ENCODE results near the gene FAT1.
"Not testable (repeated sequence)": the region's sequence is repeated elsewhere in the genome, so short reads cannot be mapped to it uniquely, and the experiment has no call there.

Gene FAT1

GRCh38 chr4:186659935-186660334 lies 63.7 kb downstream of the FAT1 start:
- TF ChIP-seq POLR2A (IDR thresholded peaks at IDR 0.05; ENCODE audit: low read depth, low read length): no peak
- DNase-seq (ENCODE audit: insufficient read length) (no peak), FAIRE-seq (no peak)

- DNase-seq (ENCODE audit: insufficient read length); FAIRE-seq: not testable (repeated sequence)
Observed at GRCh38 chr4:186659456-186659855, 64.2 kb downstream of the FAT1 start.

GRCh38 chr4:186658657-186659056 lies 65.0 kb downstream of the FAT1 start:
- no peak for DNase-seq (ENCODE audit: insufficient read length)
- no peak for TF ChIP-seq POLR2AphosphoS5 (IDR thresholded peaks at IDR 0.05; ENCODE audit: low read depth, low read length)
- no peak for TF ChIP-seq TAF1 (IDR thresholded peaks at IDR 0.05; ENCODE audit: borderline replicate concordance, low read depth, low read length)
- no peak for TF ChIP-seq POLR2A (IDR thresholded peaks at IDR 0.05; ENCODE audit: low read depth, low read length)
- no peak for FAIRE-seq

- FAIRE-seq (no peak), DNase-seq (ENCODE audit: insufficient read length) (no peak)
- TF ChIP-seq TAF1 (IDR thresholded peaks at IDR 0.05; ENCODE audit: borderline replicate concordance, low read depth, low read length) (no peak), POLR2AphosphoS5 (IDR thresholded peaks at IDR 0.05; ENCODE audit: low read depth, low read length) (no peak), POLR2A (IDR thresholded peaks at IDR 0.05; ENCODE audit: low read depth, low read length) (no peak)
Observed at GRCh38 chr4:186657764-186658163, 65.9 kb downstream of the FAT1 start.

GRCh38 chr4:186653969-186654368 lies 69.7 kb downstream of the FAT1 start:
- TF ChIP-seq TAF1 (IDR thresholded peaks at IDR 0.05; ENCODE audit: borderline replicate concordance, low read depth, low read length) (no peak), POLR2A (IDR thresholded peaks at IDR 0.05; ENCODE audit: low read depth, low read length) (no peak), POLR2AphosphoS5 (IDR thresholded peaks at IDR 0.05; ENCODE audit: low read depth, low read length) (no peak)
- DNase-seq (ENCODE audit: insufficient read length) (no peak), FAIRE-seq (no peak)

- DNase-seq (ENCODE audit: insufficient read length) (no peak), FAIRE-seq (no peak)
- no peak for TF ChIP-seq POLR2A (IDR thresholded peaks at IDR 0.05; ENCODE audit: low read depth, low read length)
- TF ChIP-seq POLR2AphosphoS5 (IDR thresholded peaks at IDR 0.05; ENCODE audit: low read depth, low read length): no peak
- TF ChIP-seq TAF1 (IDR thresholded peaks at IDR 0.05; ENCODE audit: borderline replicate concordance, low read depth, low read length): no peak
Observed at GRCh38 chr4:186651624-186652023, 72.0 kb downstream of the FAT1 start.

- FAIRE-seq (no peak), DNase-seq (ENCODE audit: insufficient read length) (no peak)
- no peak for TF ChIP-seq POLR2AphosphoS5 (IDR thresholded peaks at IDR 0.05; ENCODE audit: low read depth, low read length)
- TF ChIP-seq TAF1 (IDR thresholded peaks at IDR 0.05; ENCODE audit: borderline replicate concordance, low read depth, low read length): no peak
- TF ChIP-seq POLR2A (IDR thresholded peaks at IDR 0.05; ENCODE audit: low read depth, low read length): no peak
Observed at GRCh38 chr4:186651181-186651603, 72.5 kb downstream of the FAT1 start.

- DNase-seq (ENCODE audit: insufficient read length) (no peak), FAIRE-seq (no peak)
- TF ChIP-seq TAF1 (IDR thresholded peaks at IDR 0.05; ENCODE audit: borderline replicate concordance, low read depth, low read length) (no peak), POLR2A (IDR thresholded peaks at IDR 0.05; ENCODE audit: low read depth, low read length) (no peak), POLR2AphosphoS5 (IDR thresholded peaks at IDR 0.05; ENCODE audit: low read depth, low read length) (no peak)
Observed at GRCh38 chr4:186650401-186651180, 73.1 kb downstream of the FAT1 start.

- no peak for TF ChIP-seq TAF1 (IDR thresholded peaks at IDR 0.05; ENCODE audit: borderline replicate concordance, low read depth, low read length)
- TF ChIP-seq POLR2AphosphoS5 (IDR thresholded peaks at IDR 0.05; ENCODE audit: low read depth, low read length): no peak
- TF ChIP-seq POLR2A (IDR thresholded peaks at IDR 0.05; ENCODE audit: low read depth, low read length): no peak
- FAIRE-seq: no peak
- DNase-seq (ENCODE audit: insufficient read length): no peak
Observed at GRCh38 chr4:186647821-186648220, 75.8 kb downstream of the FAT1 start.

GRCh38 chr4:186644737-186645261 lies 78.9 kb downstream of the FAT1 start:
- FAIRE-seq: no peak
- TF ChIP-seq TAF1 (IDR thresholded peaks at IDR 0.05; ENCODE audit: borderline replicate concordance, low read depth, low read length): no peak
- no peak for TF ChIP-seq POLR2AphosphoS5 (IDR thresholded peaks at IDR 0.05; ENCODE audit: low read depth, low read length)
- TF ChIP-seq POLR2A (IDR thresholded peaks at IDR 0.05; ENCODE audit: low read depth, low read length): no peak
- no peak for DNase-seq (ENCODE audit: insufficient read length)

GRCh38 chr4:186644311-186644638 lies 79.4 kb downstream of the FAT1 start:
- FAIRE-seq (no peak), DNase-seq (ENCODE audit: insufficient read length) (no peak)
- TF ChIP-seq POLR2A (IDR thresholded peaks at IDR 0.05; ENCODE audit: low read depth, low read length) (no peak), POLR2AphosphoS5 (IDR thresholded peaks at IDR 0.05; ENCODE audit: low read depth, low read length) (no peak), TAF1 (IDR thresholded peaks at IDR 0.05; ENCODE audit: borderline replicate concordance, low read depth, low read length) (no peak)

GRCh38 chr4:186643501-186644310 lies 80.0 kb downstream of the FAT1 start:
- DNase-seq (ENCODE audit: insufficient read length) (no peak), FAIRE-seq (no peak)
- TF ChIP-seq POLR2AphosphoS5 (IDR thresholded peaks at IDR 0.05; ENCODE audit: low read depth, low read length) (no peak), TAF1 (IDR thresholded peaks at IDR 0.05; ENCODE audit: borderline replicate concordance, low read depth, low read length) (no peak), POLR2A (IDR thresholded peaks at IDR 0.05; ENCODE audit: low read depth, low read length) (no peak)
